ENCODE data around the gene PTPRA. TPM values are rescaled to one million over a fixed set of nuclear protein-coding genes. Genes with fewer than 3 reads are reported as not detected.

Gene PTPRA
- total and polyA plus RNA-seq, 2 of the 8 experiments (the other 6 are each of a cell fraction or from before 2014, with no cell fraction given): 47.7 to 51.3 TPM

DNA sequence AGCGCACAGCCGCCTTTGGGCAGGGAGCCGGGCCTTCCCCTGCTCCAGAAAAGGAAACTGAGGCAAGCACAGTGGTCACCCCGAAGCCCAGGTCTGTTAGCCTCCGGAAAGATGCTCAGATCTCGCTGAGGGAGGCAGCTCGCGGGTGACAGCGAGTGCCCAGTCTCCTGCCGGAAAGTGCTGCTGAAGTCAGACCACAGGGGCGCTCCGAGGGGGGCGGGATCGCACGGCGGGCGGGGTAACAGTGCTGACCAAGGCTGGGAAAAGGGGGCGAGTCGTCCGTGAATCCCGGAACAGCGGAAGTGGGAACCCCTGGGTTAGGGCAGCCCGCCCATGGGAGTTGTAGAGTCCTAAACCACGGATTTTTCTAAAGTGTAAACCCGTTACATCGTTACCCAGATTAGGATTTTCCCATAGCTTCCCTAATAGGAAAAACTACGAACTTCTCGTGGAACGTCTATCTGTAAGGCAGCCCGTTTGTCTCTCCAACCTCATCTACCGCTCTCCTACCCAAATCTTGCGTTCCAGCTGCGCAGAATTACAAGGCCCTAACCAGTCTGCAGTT is 32.2 kb upstream of the PTPRA start:
- CTCF ChIA-PET (ENCODE audit: partially characterized antibody): interaction anchor here (2.0 to 4.1 kb wide), 3 partner anchors 10 to 88 kb away, joined by 6 to 20 read pairs (median 7); no protein-coding TSS in a partner anchor
- POLR2A ChIA-PET (ENCODE audit: partially characterized antibody): interaction anchor here (1.0 to 2.7 kb wide), 6 partner anchors 9 to 187 kb away, joined by 3 to 10 read pairs (median 4); no protein-coding TSS in a partner anchor
- 11% methylated on average over 26 of the region's 33 CpGs; no CpG with 5 or more reads in 1 of the 2 experiments for WGBS, 2 experiments (ENCODE audit: extremely low coverage in 1 of 2, insufficient coverage in 1 of 2, insufficient read length in 1 of 2, insufficient replicate concordance in 2 of 2, low coverage in 1 of 2, low lambda C conversion rate in 2 of 2, missing lambda C conversion rate in 1 of 2)

More for the DNA sequence above, 32.2 kb upstream of the PTPRA start:
- peaks cover 0 to 5% of the 10 kb centered on the region in 2 experiments for H4K20me1 ChIP-seq (replicated peaks in 1 of 2; ENCODE audit: control insufficient read depth in 1 of 2, insufficient read depth in 2 of 2, low read length in 2 of 2)
- H2BK120ac ChIP-seq (replicated peaks; ENCODE audit: low read depth, low read length): no peak overlapping the region
- H3K4me2 ChIP-seq (ENCODE audit: insufficient read depth in 1 of 2, low read depth in 2 of 2, low read length in 2 of 2): peak overlapping the region; percentile 56 to 89
- H3K18ac ChIP-seq (ENCODE audit: extremely low read depth, low read length): no peak overlapping the region; the same call in 1 of the 2 replicates
- H2BK15ac ChIP-seq (ENCODE audit: low read length): no peak overlapping the region
- DNase-seq (ENCODE audit: low read depth in 1 of 2, low spot score in 2 of 2) (peak in 1 of 2 experiments; percentile 76), FAIRE-seq (no peak)
- TF ChIP-seq SP2 (IDR thresholded peaks at IDR 0.05; ENCODE audit: low read length) (no peak), SUZ12 (IDR thresholded peaks at IDR 0.05; ENCODE audit: low read length) (no peak), SAP30 (IDR thresholded peaks at IDR 0.05; ENCODE audit: insufficient read depth, insufficient replicate concordance, low read length) (peak; percentile 34), ASH2L (IDR thresholded peaks at IDR 0.05; ENCODE audit: low read length) (peak; percentile 3), SP1 (IDR thresholded peaks at IDR 0.05; ENCODE audit: low read depth, low read length) (no peak), POU5F1 (IDR thresholded peaks at IDR 0.05; ENCODE audit: low read depth, low read length) (no peak), JUND (IDR thresholded peaks at IDR 0.05; ENCODE audit: low read length) (no peak)
- H3K4ac ChIP-seq (replicated peaks; ENCODE audit: insufficient read length, low read depth, low read length): no peak overlapping the region
- H2AK5ac ChIP-seq (ENCODE audit: low read depth, low read length): no peak overlapping the region
- H3K4me1 ChIP-seq (replicated peaks in 1 of 4; ENCODE audit: control insufficient read depth in 3 of 4, insufficient read depth in 4 of 4, low read length in 3 of 4): no peaks in the 10 kb centered on the region; a peak in 1 of 7 replicates
- peaks cover 5 to 20% (median 17%) of the 10 kb centered on the region in 4 experiments for H3K27me3 ChIP-seq (replicated peaks in 1 of 4; ENCODE audit: control insufficient read depth in 3 of 4, extremely low read depth in 1 of 4, insufficient read depth in 3 of 4, low read length in 3 of 4)
- H3K79me1 ChIP-seq (ENCODE audit: low read depth, low read length): no peaks in the 10 kb centered on the region
- peaks cover 9% of the 10 kb centered on the region; the same call in 1 of the 2 replicates for H3K23me2 ChIP-seq (ENCODE audit: low read depth, low read length)
- no peak overlapping the region for H2BK20ac ChIP-seq (ENCODE audit: low read length)
- no peak overlapping the region for H3K56ac ChIP-seq (replicated peaks; ENCODE audit: insufficient read length, low read depth, low read length)
- H3K23ac ChIP-seq (ENCODE audit: insufficient read length): no peak overlapping the region
- no peak overlapping the region for H2BK12ac ChIP-seq (ENCODE audit: low read depth, low read length)
- no peak overlapping the region for H4K91ac ChIP-seq (replicated peaks; ENCODE audit: insufficient read length, low read length)
- no peak overlapping the region for H2BK5ac ChIP-seq (ENCODE audit: low read depth, low read length)
- H3K4me3 ChIP-seq (ENCODE audit: extremely low read depth in 1 of 4, insufficient read depth in 2 of 4, low read depth in 3 of 4, low read length in 4 of 4): peak overlapping the region; percentile 64 to 93 (median 71)
- H3K9me3 ChIP-seq (ENCODE audit: insufficient read depth in 2 of 2, low read depth in 1 of 2, low read length in 1 of 2): peaks cover 0 to 6% of the 10 kb centered on the region in 2 experiments; a peak in 1 of 4 replicates
- no peak overlapping the region for H3K14ac ChIP-seq (ENCODE audit: insufficient read length)
- no peak overlapping the region for H4K5ac ChIP-seq (ENCODE audit: insufficient read length, low read depth, low read length)
- no peak overlapping the region for H3K9ac ChIP-seq (replicated peaks in 1 of 4; ENCODE audit: extremely low read depth in 1 of 4, low read depth in 3 of 4, low read length in 3 of 4)
- H3K27ac ChIP-seq (ENCODE audit: low read depth, low read length): no peak overlapping the region
- H2AFZ ChIP-seq (ENCODE audit: low read length): peak overlapping the region; percentile 78; the same call in 1 of the 2 replicates
- H3K36me3 ChIP-seq (ENCODE audit: control insufficient read depth in 2 of 4, insufficient read depth in 4 of 4, low read length in 3 of 4): peaks cover 0 to 5% (median 0%) of the 10 kb centered on the region in 4 experiments; a peak in 1 of 8 replicates
- H3K79me2 ChIP-seq (ENCODE audit: control insufficient read depth in 1 of 2, insufficient read depth in 2 of 2, low read length in 2 of 2): no peaks in the 10 kb centered on the region
- H4K8ac ChIP-seq (ENCODE audit: extremely low read depth, insufficient read depth, low read length): no peak overlapping the region
